ENCODE data around the gene FYTTD1.

FYTTD1 gene

GRCh38 chr3:197794115-197794514 lies 44.4 kb downstream of the FYTTD1 start:
- DNase-seq, result no peak

DNA sequence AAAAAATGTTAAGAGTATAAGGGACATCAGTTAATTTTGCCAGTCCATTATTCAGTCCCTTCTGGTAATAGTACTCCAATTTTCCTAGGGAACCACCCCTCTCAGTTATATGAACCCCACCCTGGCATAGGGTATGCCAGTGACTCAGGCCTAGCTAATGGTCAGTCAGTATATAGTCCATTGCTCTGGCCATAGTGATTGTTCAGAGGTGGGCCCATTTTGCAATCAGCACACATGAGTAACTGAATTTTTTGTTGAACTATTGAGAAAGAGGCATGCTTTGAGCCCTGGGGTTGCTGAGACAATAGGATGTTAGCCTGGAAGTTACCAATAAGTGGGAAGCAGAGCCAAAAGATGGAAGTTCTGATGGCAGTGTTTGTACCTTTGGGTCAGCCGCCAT lies 45.5 kb downstream of the FYTTD1 start:
- DNase-seq, result no peak

- DNase-seq, result no peak
Measured at GRCh38 chr3:197796087-197796486, 46.4 kb downstream of the FYTTD1 start.

DNA sequence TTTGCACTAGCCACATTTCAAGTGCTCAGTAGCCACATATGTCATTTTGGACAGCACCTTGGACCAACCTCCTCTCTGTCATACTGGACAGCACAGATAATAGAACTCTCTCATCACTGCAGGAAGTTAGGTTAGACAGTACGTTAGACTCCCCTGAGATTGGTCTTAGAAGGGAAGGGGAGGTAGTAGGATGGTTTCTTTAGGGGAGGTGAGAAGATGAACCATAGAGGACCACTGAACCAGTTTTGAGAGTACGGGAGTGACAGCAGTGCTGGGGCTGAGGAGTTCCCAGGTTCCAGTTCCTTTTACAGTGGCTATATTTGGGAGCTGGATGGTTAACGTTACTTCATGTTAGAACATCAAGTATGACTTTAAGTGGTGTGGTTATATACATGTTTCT lies 49.2 kb downstream of the FYTTD1 start:
- no peak for DNase-seq

- DNase-seq, result no peak
Measured at GRCh38 chr3:197800379-197800778, 50.7 kb downstream of the FYTTD1 start.

DNA sequence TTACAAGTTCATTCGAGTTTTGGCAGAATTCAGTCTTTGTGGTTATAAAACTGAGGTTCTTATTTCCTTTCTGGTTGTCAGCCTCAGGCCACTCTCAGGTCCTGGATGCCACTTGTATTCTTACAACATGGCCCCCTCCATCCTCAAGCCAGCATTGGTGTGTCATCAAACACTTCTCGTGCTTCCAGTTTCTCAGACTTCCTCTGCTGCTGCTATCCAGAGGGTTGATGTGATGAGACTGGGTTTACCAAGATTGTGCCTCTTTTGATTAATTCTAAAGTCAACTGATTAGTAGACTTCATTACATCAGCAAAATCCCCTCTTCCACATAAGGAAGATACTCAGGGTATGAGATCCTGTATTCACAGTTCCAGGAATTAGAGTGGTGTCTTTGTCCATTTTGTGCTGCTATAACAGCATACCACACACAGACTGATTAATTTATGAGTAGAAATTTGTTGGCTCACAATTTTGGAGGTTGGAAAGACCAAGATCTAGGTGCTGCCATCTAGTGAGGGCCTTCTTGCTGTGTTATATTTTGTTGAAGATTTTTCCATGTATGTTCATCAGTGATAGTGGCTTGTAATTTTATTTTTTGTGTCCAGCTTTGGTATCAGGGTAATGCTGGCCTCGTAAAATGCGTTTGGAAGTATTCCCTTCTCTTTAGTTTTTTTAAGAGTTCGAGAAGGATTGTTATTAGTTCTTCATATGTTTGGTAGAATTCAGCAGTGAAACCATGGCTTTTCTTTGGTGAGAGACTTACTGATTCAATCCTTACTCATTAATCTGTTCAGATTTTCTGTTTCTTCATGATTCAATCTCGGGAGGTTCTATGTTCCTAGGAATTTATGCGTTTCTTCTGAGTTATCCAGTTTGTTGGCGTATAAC lies 52.5 kb downstream of the FYTTD1 start:
- DNase-seq, result no peak

DNA sequence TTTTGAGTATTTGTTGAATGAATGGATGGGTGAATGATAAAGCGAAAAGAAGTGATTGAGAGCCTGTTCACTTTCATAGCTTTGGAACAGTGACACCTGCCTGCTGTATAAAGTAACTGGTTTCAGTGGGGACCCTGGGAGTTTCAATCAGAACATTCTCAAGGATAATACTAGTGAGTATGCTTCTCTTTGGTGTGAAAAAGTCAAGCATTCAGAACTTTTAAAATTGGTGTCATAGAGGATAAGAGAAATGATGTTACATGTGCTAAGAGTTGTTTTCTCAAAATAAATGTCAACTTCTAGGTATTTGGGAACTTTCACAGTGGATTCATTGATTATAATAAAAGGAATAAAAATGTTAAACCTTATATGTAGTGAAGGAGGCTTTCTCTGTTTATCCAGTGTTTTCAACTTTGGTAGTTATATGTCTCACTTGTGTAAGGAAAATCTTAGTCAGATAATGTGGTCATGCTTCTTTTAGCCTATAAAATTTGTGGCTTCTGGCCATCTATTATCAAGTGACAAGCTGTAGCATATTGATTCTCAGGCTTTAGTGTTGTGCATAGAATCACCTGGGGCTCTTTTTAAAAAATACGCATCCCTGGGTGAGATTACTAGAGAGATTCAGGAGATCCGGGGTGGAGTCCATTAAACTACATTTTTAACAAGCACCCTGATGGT lies 53.2 kb downstream of the FYTTD1 start:
- no peak for DNase-seq

GRCh38 chr3:197804511-197804910 lies 54.8 kb downstream of the FYTTD1 start:
- DNase-seq, result no peak

DNA sequence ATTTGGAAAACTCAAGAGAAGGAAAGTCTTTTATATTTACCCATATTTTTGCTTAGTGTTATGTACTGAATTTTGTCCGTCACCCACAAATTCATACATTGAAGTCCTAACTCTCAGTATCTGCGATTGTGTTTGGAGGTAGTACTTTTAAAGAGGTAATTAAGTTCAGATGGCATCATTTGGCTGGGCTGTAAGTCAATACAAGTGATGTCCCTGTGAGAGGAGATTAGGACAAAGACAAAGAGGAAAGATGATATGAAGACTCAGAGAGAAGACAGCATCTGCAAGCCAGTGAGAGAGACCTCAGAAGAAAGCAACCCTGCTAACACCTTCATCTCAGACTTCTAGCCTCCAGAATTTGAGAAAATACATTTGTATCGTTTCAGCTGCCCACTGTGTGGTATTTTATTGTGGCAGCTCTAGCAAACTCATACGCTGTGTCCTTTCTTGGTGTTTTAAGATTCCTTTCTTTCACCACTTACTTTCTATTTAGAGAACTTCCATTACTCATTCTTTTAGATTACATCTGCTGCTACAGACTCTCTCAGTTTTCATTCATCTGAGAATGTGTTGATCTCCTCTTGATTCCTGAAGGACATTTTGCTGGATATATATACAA lies 58.4 kb downstream of the FYTTD1 start:
- no peak for DNase-seq

DNA sequence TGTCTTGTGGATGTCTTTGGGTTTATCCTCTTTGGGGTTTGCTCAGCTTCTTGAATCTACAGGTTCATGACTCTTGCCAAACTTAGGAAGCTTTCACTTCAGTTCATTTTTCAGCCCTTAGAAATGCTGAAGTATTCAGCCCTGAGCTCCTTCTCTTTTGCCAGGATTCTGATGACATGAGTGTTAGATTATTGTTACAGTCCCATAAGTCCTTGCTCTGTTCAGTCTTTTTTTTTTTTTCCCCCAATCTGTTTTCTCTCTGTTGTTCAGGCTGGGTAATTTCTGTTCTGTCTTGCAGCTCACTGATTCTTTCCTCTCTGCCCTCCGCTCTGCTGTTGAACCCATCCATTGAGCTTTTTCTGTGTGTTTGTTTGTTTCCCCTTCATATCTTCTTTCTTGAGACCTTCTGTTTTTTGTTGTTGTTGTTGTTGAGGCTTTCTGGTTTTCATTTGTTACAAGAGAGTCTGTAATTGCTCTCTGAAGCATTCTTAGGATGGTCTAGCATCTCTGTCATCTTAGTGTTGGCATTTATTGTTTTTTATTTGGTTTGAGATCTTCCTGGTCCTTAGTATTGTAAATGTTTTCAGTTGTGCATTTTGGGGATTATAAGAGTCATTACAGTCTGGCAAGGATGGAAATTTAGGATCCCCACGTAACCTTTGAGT lies 59.8 kb downstream of the FYTTD1 start:
- no peak for DNase-seq

GRCh38 chr3:197810901-197811300 lies 61.2 kb downstream of the FYTTD1 start:
- no peak for DNase-seq

DNA sequence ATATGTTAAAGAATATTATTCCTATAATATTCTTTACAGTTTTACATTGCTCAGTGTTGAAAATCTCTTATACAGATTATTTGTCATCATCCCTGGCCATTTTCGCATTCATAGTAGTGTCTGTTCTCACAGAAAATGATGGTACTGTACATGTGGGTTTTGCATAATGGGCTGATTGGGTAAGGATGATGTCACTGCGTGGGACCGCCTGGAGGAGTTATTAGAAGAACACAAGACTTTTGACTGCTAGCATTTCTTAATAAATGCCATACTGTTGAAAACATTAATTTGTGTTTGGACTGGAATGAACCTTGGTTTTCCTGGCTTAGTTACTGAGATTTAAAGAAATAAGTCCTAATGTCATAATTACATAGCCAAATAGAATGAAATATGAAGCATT lies 61.7 kb downstream of the FYTTD1 start:
- DNase-seq, result no peak

DNA sequence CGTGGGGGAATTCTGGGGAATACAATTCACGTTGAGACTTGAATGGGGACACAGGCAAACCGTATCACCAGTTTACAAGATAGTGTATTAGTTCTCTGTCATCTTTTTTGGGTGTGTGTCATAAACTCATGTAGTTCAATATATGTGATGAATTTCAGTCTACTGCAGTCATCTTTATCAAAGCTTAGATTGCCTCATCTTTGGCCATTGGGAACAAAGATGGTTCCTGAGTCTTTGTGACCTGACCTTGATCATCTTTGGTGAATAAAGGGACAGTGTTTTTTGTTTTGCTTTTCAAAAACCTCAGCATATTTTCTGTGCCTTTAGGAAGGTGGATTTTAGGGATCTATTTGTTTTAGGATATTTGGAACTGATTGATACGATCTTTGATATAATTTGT lies 64.7 kb downstream of the FYTTD1 start:
- DNase-seq, result no peak

DNA sequence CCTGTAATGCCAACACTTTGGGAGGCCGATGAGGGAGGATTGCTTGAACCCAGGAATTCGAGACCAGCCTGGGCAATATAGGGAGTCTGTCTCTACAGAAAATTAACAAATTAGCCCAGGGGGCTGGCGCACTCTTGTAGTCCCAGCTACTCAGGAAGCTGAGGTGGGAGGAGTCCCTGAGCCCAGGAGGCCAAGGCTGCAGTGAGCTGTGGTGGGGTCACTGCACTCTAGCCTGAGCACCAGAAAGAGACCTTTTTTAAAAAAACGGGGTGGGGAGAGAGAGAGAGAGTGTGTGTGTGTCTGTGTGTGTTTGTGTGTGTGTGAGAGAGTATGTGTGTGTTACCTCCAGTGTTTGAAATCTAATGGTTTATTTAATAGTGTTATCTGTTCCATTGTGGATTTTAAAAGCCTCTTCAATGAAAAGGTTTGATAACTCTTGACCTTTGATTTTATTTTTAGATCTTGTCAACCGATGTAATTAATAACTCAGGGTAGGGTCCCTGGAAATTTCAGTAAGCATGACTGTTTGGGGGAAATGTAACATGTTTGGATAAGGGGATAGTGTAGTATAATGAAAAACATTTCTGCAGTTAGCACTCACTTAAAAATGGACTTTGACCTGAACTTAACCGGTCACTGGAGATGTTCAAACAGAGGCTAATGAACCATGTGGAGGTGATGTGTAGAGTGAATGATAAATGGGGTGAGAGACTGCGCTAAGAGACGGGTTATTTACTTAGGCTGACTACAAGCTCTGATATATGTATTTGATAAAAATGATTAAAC lies 71.1 kb downstream of the FYTTD1 start:
- no peak for DNase-seq

DNA sequence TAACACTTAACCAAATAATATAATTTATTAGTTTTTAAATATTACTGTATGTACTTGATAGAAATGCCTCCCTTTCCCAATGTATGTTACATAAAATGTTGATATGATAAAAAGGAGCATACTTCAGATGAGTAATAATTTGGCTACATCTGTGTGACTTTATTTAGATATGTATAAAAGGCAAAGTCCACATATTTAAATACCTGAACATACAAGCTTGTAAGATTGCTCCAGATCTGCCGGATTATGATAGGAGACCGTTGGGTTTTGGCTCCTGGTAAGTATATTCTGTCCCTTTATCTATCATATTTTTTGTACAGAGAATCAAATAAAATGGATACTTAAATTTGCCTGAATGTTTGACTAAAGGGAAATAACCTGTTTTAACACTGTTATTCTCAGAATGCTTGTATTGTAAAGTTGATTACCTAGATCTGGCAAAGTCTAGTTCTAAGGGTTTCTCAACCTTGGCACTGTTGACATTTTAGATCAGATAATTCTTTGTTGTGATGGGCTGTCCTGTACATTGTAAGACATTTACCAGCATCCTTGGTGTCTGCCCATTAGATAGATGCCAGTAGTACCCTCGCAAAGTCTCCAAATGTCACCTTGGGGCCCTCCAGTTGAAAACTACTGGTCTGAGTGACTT lies 79.8 kb downstream of the FYTTD1 start:
- no peak for DNase-seq

DNA sequence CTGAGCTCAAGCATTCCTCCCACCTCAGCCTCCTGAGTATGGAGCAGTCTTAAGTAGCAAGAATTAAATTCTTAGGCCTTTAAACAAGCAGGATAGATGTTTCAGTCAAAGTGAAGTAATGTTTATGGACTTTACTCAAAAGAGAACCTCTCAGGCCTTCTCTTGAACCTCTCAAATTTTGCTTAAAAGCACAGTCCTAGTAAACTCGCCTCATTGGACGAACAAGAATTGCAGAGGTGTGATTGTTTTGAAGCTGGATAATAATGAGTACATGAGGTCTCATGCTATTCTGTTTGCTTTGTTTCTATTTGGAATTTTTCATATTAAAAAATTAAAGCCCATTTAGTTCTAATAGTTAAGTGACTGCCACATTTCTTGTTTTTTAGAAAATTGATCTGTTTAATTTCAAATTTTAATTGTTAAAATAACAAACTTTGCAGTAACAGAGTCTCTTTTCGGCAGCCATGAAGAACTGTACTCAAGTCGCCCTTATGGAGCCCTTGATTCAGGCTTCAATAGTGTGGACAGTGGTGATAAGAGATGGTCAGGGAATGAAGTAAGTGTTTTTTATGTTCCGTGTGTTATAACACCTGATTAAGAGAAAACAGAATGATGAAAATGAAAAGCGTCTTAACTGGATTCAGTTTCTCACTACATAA lies 80.8 kb downstream of the FYTTD1 start:
- no peak for DNase-seq

DNA sequence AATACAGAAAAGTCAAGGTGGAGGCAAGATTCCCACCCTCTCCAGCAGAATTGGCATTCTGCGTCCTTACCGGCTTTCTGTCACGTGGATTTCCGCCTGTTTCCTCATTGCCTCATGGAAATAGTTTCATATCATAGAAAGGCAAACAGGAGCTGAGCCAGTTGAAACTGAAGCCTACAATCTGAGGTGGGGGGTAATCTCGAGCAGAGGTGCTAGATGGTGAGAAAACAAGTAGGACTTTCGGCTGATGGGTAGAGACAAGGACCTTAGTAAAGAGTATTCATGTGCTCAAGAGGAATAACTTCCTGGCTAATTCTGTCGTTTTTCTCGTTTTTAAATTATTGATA lies 81.3 kb downstream of the FYTTD1 start:
- no peak for DNase-seq

GRCh38 chr3:197833930-197834715 lies 84.4 kb downstream of the FYTTD1 start:
- no peak for DNase-seq

- no peak for DNase-seq
Measured at GRCh38 chr3:197835509-197835908, 85.8 kb downstream of the FYTTD1 start.

- no peak for DNase-seq
Measured at GRCh38 chr3:197836244-197836643, 86.6 kb downstream of the FYTTD1 start.
